ENCODE results near the gene ANKRD28. TPM values are rescaled to one million over a fixed set of nuclear protein-coding genes. Genes with fewer than 3 reads are reported as not detected.

Gene ANKRD28
- total and polyA plus RNA-seq, 2 of the 13 experiments (the other 11 are each of a cell fraction or from before 2014, with no cell fraction given), result 21.0 to 28.9 TPM

GRCh38 chr3:15791525-15791924 lies 6.3 kb downstream of the ANKRD28 start (continued):
- TF ChIP-seq ZSCAN22 (CRISPR knock-in tag; IDR thresholded peaks at IDR 0.05) (no peak), ISL2 (CRISPR knock-in tag; IDR thresholded peaks at IDR 0.05) (0 out of 2 replicates have a peak, but pooled peaks have one; percentile 32), ZSCAN20 (CRISPR knock-in tag; IDR thresholded peaks at IDR 0.05; ENCODE audit: borderline replicate concordance) (no peak), HIVEP1 (CRISPR knock-in tag; IDR thresholded peaks at IDR 0.05) (no peak), FOXP4 (CRISPR knock-in tag; IDR thresholded peaks at IDR 0.05) (peak; percentile 61), ZNF614 (CRISPR knock-in tag; IDR thresholded peaks at IDR 0.05; ENCODE audit: borderline replicate concordance) (0 out of 2 replicates have a peak, but pooled peaks have one; percentile 34), GATAD2A (CRISPR knock-in tag; IDR thresholded peaks at IDR 0.05) (peak; percentile 40; the same call in 1 of the 2 replicates), ARID5B (CRISPR knock-in tag; IDR thresholded peaks at IDR 0.05) (0 out of 2 replicates have a peak, but pooled peaks have one; percentile 13), LRRFIP1 (CRISPR knock-in tag; conservative IDR thresholded peaks at IDR 0.05) (no peak), ESRRA (CRISPR knock-in tag; IDR thresholded peaks at IDR 0.05; ENCODE audit: low read depth) (no peak), SOX6 (IDR thresholded peaks at IDR 0.05) (no peak), SOX6 (CRISPR knock-in tag; IDR thresholded peaks at IDR 0.05) (peak; percentile 34; the same call in 1 of the 2 replicates), TEF (CRISPR knock-in tag; IDR thresholded peaks at IDR 0.05) (no peak), CEBPB (IDR thresholded peaks at IDR 0.05; ENCODE audit: borderline replicate concordance, low read depth, low read length) (peak; percentile 69; the same call in 1 of the 2 replicates), CHD2 (IDR thresholded peaks at IDR 0.05; ENCODE audit: low read depth, low read length) (no peak), HOMEZ (CRISPR knock-in tag; IDR thresholded peaks at IDR 0.05; ENCODE audit: low read depth) (0 out of 2 replicates have a peak, but pooled peaks have one; percentile 26), ZBTB25 (CRISPR knock-in tag; IDR thresholded peaks at IDR 0.05) (no peak), PHF5A (CRISPR knock-in tag; IDR thresholded peaks at IDR 0.05; ENCODE audit: low read depth, unreplicated experiment) (no peak), ZNF326 (CRISPR knock-in tag; IDR thresholded peaks at IDR 0.05; ENCODE audit: borderline replicate concordance) (no peak)

All from HepG2 (cell line).